HepG2 (cell line): ENCODE data around the gene ZBTB43. TPM values are rescaled to one million over a fixed set of nuclear protein-coding genes. Genes with fewer than 3 reads are reported as not detected.

Source experiments
- ATAC-seq: fragments of 200-7000 bp; cut with Tn5 transposase; 3 replicates; pipeline ENCODE4 v1.9.1; 2020; ENCODE audit warnings: mild to moderate bottlenecking, moderate library complexity
- BruUV-seq: library from RNA; stranded (reverse); fragments of 400-500 nt; replicated peaks from 2 replicates; lab custom pipeline; 2021; lab: Mats Ljungman, UMichigan
- CTCF ChIA-PET: fragments of 300-600 bp; formaldehyde crosslinking; extraction: SDS; loops from one replicate; lab custom pipeline; 2021; ENCODE audit warnings: low total read pairs, inconsistent platforms, low intra/inter-chr PET ratio; lab: Yijun Ruan, JAX
- POLR2A ChIA-PET: fragments of 350-600 bp; sonication (Branson Sonifier 250); formaldehyde crosslinking; loops from one replicate; lab custom pipeline; 2020; ENCODE audit warnings: antibody characterized with exemption, inconsistent platforms; lab: Yijun Ruan, JAX
- DNase-seq: peaks from one replicate; pipeline ENCODE4 v3.0.0-alpha.2; 2015; ENCODE audit warnings: low spot score
- FAIRE-seq: peaks from 3 replicates; lab custom pipeline; 2011; peaks lifted over from hg19 to GRCh38; lab: Jason Lieb, UNC
- H2AFZ ChIP-seq: one replicate; pipeline ENCODE4 v1.6.1; 2011; ENCODE audit warnings: low read length, inconsistent platforms
- H3K27ac ChIP-seq: fragments of 300-600 bp; 3 replicates; pipeline ENCODE4 v1.8.0; 2011; ENCODE audit warnings: mixed run types, mild to moderate bottlenecking, mixed read lengths, low read length, inconsistent platforms; ENCODE audit not compliant: insufficient read depth; ENCODE audit errors: extremely low read length
- H3K27me3 ChIP-seq, 2 experiments: fragments of 200-600 bp in 1 of 2; 2 replicates in 1 of 2; 3 replicates in 1 of 2; pipeline versions ENCODE4 v1.6.0 to v1.8.0; 2011; ENCODE audit warnings: low read length in 2 of 2, mild to moderate bottlenecking in 2 of 2, moderate library complexity in 2 of 2, inconsistent platforms in 1 of 2; ENCODE audit not compliant: insufficient read depth in 2 of 2, control insufficient read depth in 1 of 2
- H3K36me3 ChIP-seq, 2 experiments: fragments of 200-600 bp in 1 of 2; replicated peaks in 1 of 2; 2 replicates in 1 of 2; 3 replicates in 1 of 2; pipeline versions ENCODE4 v1.5.1 to v1.8.0; 2011; ENCODE audit warnings: low read length in 2 of 2, inconsistent platforms in 1 of 2; ENCODE audit not compliant: insufficient read depth in 2 of 2, control insufficient read depth in 1 of 2
- H3K4me1 ChIP-seq: 2 replicates; pipeline ENCODE4 v1.5.1; 2012; ENCODE audit warnings: low read length, inconsistent platforms; ENCODE audit not compliant: insufficient read depth
- H3K4me2 ChIP-seq: 2 replicates; pipeline ENCODE4 v1.6.0; 2011; ENCODE audit warnings: low read depth, low read length, inconsistent platforms
- H3K4me3 ChIP-seq, 3 experiments: fragments of 200-600 bp in 1 of 3; sonication (generic), shearing (Covaris generic) in 1 of 3; replicated peaks in 1 of 3; 2 replicates each; pipeline ENCODE4 v1.5.1; 2011 to 2016; ENCODE audit warnings: low read length in 3 of 3, inconsistent platforms in 2 of 3, low read depth in 2 of 3, mild to moderate bottlenecking in 2 of 3, control low read depth in 1 of 3, mixed read lengths in 1 of 3; ENCODE audit not compliant: insufficient read depth in 1 of 3
- H3K79me2 ChIP-seq: one replicate; pipeline ENCODE4 v1.6.1; 2011; ENCODE audit warnings: low read length, inconsistent platforms; ENCODE audit not compliant: insufficient read depth
- H3K9ac ChIP-seq: 2 replicates; pipeline ENCODE4 v1.6.0; 2011; ENCODE audit warnings: mild to moderate bottlenecking, low read depth, low read length, inconsistent platforms; ENCODE audit not compliant: insufficient read depth
- H3K9me3 ChIP-seq: 2 replicates; pipeline ENCODE4 v1.5.1; 2012; ENCODE audit warnings: mild to moderate bottlenecking, low read length
- H4K20me1 ChIP-seq: 2 replicates; pipeline ENCODE4 v1.6.0; 2011; ENCODE audit warnings: inconsistent platforms, mild to moderate bottlenecking, low read length, moderate library complexity; ENCODE audit not compliant: insufficient read depth
- HINFP ChIP-seq: sonication (generic); formaldehyde crosslinking; IDR thresholded peaks from 2 replicates; pipeline ENCODE4 v1.4.0; 2020; ENCODE audit warnings: low read depth, mild to moderate bottlenecking, missing genetic modification reagents
- SOX6 ChIP-seq, 2 experiments: fragments of 450-650 bp in 1 of 2; sonication (generic) in 1 of 2; formaldehyde crosslinking in 1 of 2; IDR thresholded peaks; 2 replicates each; pipeline versions ENCODE4 v1.4.0 to v1.6.1; 2017 to 2020; ENCODE audit warnings: antibody characterized with exemption in 1 of 2, mild to moderate bottlenecking in 1 of 2, missing genetic modification reagents in 1 of 2
- ZNF563 ChIP-seq: sonication (generic); formaldehyde crosslinking; IDR thresholded peaks from 2 replicates; pipeline ENCODE4 v1.8.0; 2022; ENCODE audit warnings: mild to moderate bottlenecking, moderate library complexity, missing genetic modification reagents
- ZNF687 ChIP-seq: sonication (generic); formaldehyde crosslinking; IDR thresholded peaks from 2 replicates; pipeline ENCODE4 v1.5.1; 2020; ENCODE audit warnings: mild to moderate bottlenecking, missing genetic modification reagents, moderate library complexity
- WGBS: methylation state at CpG from one replicate; pipeline ENCODE4 v1.1.6; 2017; ENCODE audit warnings: low lambda C conversion rate; 5-methylcytosine and 5-hydroxymethylcytosine counted together
- in situ Hi-C: cut with HindIII; loops from 2 replicates; pipeline ENCODE4 v1.10.0; 2017; ENCODE audit warnings: low pct_unique_long_range_greater_than_20kb; ENCODE audit not compliant: extremely low pct_ligation_motif_present
- intact Hi-C: fragments of 100-400 bp; cut with micrococcal nuclease; formaldehyde crosslinking; loops from one replicate; pipeline ENCODE4 v1.10.0; 2022; ENCODE audit not compliant: unreplicated experiment
- polyA plus RNA-seq, 8 experiments: library from polyadenylated mRNA; depleted of rRNA in 3 of 8; stranded (reverse) in 7 of 8; unstranded in 1 of 8; fragments of >200 nt; fragmentation: Illumina TruSeq in 4 of 8; extraction: Trizol in 4 of 8; gene quantifications; 2 replicates each; pipeline versions ENCODE4 v1.2.1 to v1.2.3, GENCODE V29; 2011 to 2016; ENCODE audit warnings: low read depth in 4 of 8, missing spikeins in 1 of 8, mixed read lengths in 1 of 8; ENCODE audit not compliant: insufficient read depth in 1 of 8
- total RNA-seq, 5 experiments: library from RNA; depleted of rRNA; stranded (reverse); fragments of >200 nt; fragmentation: Illumina TruSeq; extraction: Trizol; gene quantifications; 2 replicates each; pipeline ENCODE4 v1.2.3, GENCODE V29; 2016; ENCODE audit warnings: low read depth in 1 of 5

The ZBTB43 gene
- total and polyA plus RNA-seq, 2 of the 13 experiments (the other 11 are each of a cell fraction or from before 2014, with no cell fraction given) = 7.1 to 31.4 TPM

- no peak for ATAC-seq
- Histone ChIP-seq H3K4me3 (no peak overlapping the region), H3K4me2 (no peak overlapping the region), H3K9me3 (no peaks in the 10 kb centered on the region), H3K79me2 (peaks cover 10% of the 10 kb centered on the region), H4K20me1 (no peaks in the 10 kb centered on the region), H3K27me3 (no peaks in the 10 kb centered on the region), H3K27ac (peak overlapping the region; percentile 46), H3K4me1 (peaks cover 35% of the 10 kb centered on the region), H3K9ac (no peak overlapping the region), H3K36me3 (peaks cover 16 to 36% of the 10 kb centered on the region in 2 experiments; a peak in 4 of 5 replicates), H2AFZ (no peak overlapping the region)
- intact Hi-C loops (no loop called here), in situ Hi-C loops (no loop called here)
- BruUV-seq = no TSS peak
- POLR2A ChIA-PET = no interaction called here
- WGBS = 81% methylated on average over 9 of the region's 9 CpGs
- no peak for DNase-seq
- no peak for TF ChIP-seq SOX6 (IDR thresholded peaks at IDR 0.05)
- TF ChIP-seq SOX6 (CRISPR knock-in tag; IDR thresholded peaks at IDR 0.05) = 0 out of 2 replicates have a peak, but pooled peaks have one; percentile 12
- no peak for TF ChIP-seq HINFP
- CTCF ChIA-PET = no interaction called here
- no peak for FAIRE-seq
These were observed 27.6 kb downstream of the ZBTB43 start for GRCh38 chr9:126832440-126832839.

- peaks cover 10% of the 10 kb centered on the region for H3K79me2 ChIP-seq
- no peak for DNase-seq
- ATAC-seq = no peak
- no peak overlapping the region for H3K4me2 ChIP-seq
- BruUV-seq = no TSS peak
- no peak overlapping the region for H3K27ac ChIP-seq
- H2AFZ ChIP-seq = no peak overlapping the region
- 98% methylated on average over 24 of the region's 24 CpGs for WGBS
- H3K4me1 ChIP-seq = peaks cover 35% of the 10 kb centered on the region
- H3K9me3 ChIP-seq = no peaks in the 10 kb centered on the region
- peak; percentile 17; the same call in 1 of the 2 replicates for TF ChIP-seq ZNF687
- TF ChIP-seq ZNF563 (CRISPR knock-in tag) = no peak
- FAIRE-seq = no peak
- intact Hi-C loops (no loop called here), in situ Hi-C loops (no loop called here)
- H3K27me3 ChIP-seq = no peaks in the 10 kb centered on the region
- peaks cover 16 to 37% of the 10 kb centered on the region in 2 experiments; a peak in 4 of 5 replicates for H3K36me3 ChIP-seq
- ChIA-PET CTCF (no interaction called here), POLR2A (no interaction called here)
- no peaks in the 10 kb centered on the region for H4K20me1 ChIP-seq
- no peak overlapping the region for H3K4me3 ChIP-seq
- H3K9ac ChIP-seq = no peak overlapping the region
These were observed 28.2 kb downstream of the ZBTB43 start for GRCh38 chr9:126833020-126833419.
